Measurements from ENCODE around the gene ZNF512. TPM values are rescaled to one million over a fixed set of nuclear protein-coding genes. Genes with fewer than 3 reads are reported as not detected.
A peak's percentile ranks its signal among the peaks of the same experiment; 100 is the strongest.

ZNF512 gene
- total and polyA plus RNA-seq, 4 donors, result 10.5 to 64.9 (median 18.6) TPM

- H3K9ac ChIP-seq (ENCODE audit: insufficient read depth in 1 of 2, low read length in 2 of 2), result no peak overlapping the region
- H3K4me1 ChIP-seq (ENCODE audit: control insufficient read depth in 5 of 5, insufficient read depth in 5 of 5, low read length in 5 of 5), result no peaks in the 10 kb centered on the region
- TF ChIP-seq CTCF (IDR thresholded peaks at IDR 0.05; ENCODE audit: control extremely low read depth, extremely low read depth), result no peak
- 83 to 92% methylated on average over 7 of the region's 7 CpGs for WGBS, 2 donors
- H3K27ac ChIP-seq (ENCODE audit: low read depth in 1 of 2, low read length in 1 of 2), result no peak overlapping the region
- no peak overlapping the region for H3K4me3 ChIP-seq
- DNase-seq (peak in 1 of 3 donors; percentile 5), ATAC-seq (ENCODE audit: insufficient read depth, low FRiP score) (no peak)
- peaks cover 33 to 50% (median 39%) of the 10 kb centered on the region in 4 donors for H3K36me3 ChIP-seq (ENCODE audit: control insufficient read depth in 4 of 4, insufficient read depth in 4 of 4, low read length in 4 of 4)
- H3K27me3 ChIP-seq (ENCODE audit: control insufficient read depth in 3 of 3, insufficient read depth in 3 of 3, low read length in 2 of 3), result no peaks in the 10 kb centered on the region
- no peaks in the 10 kb centered on the region for H3K9me3 ChIP-seq (ENCODE audit: control insufficient read depth in 4 of 4, insufficient read depth in 3 of 4, low read length in 3 of 4)
Observed at GRCh38 chr2:27655155-27655951, 72.5 kb downstream of the ZNF512 start.

- Histone ChIP-seq H3K27ac (ENCODE audit: low read depth in 1 of 2, low read length in 1 of 2) (no peak overlapping the region), H3K36me3 (ENCODE audit: control insufficient read depth in 4 of 4, insufficient read depth in 4 of 4, low read length in 4 of 4) (peaks cover 17 to 35% (median 23%) of the 10 kb centered on the region in 4 donors), H3K4me3 (no peak overlapping the region), H3K9me3 (ENCODE audit: control insufficient read depth in 4 of 4, insufficient read depth in 3 of 4, low read length in 3 of 4) (no peaks in the 10 kb centered on the region), H3K4me1 (ENCODE audit: control insufficient read depth in 5 of 5, insufficient read depth in 5 of 5, low read length in 5 of 5) (peaks cover 4 to 22% (median 9%) of the 10 kb centered on the region in 5 donors), H3K27me3 (ENCODE audit: control insufficient read depth in 3 of 3, insufficient read depth in 3 of 3, low read length in 2 of 3) (no peaks in the 10 kb centered on the region), H3K9ac (ENCODE audit: insufficient read depth in 1 of 2, low read length in 2 of 2) (no peak overlapping the region)
- 92 to 95% methylated on average over 1 of the region's 1 CpG for WGBS, 2 donors
- DNase-seq, result no peak
- no peak for TF ChIP-seq CTCF (IDR thresholded peaks at IDR 0.05; ENCODE audit: control extremely low read depth, extremely low read depth)
- ATAC-seq (ENCODE audit: insufficient read depth, low FRiP score), result no peak
Observed at GRCh38 chr2:27661371-27661770, 78.5 kb downstream of the ZNF512 start.

GRCh38 chr2:27663285-27664153, 80.7 kb downstream of the ZNF512 start, which contains the start of the genes SLC4A1AP and SUPT7L:
Gene SLC4A1AP, plus strand, starts transcription at chr2:27663889. Its CDS starts 26 bp downstream, at chr2:27663915.
Gene SUPT7L, minus strand, starts transcription at chr2:27663614. Its CDS starts 1,422 bp downstream, at chr2:27662192.
- peaks cover 10 to 22% (median 18%) of the 10 kb centered on the region in 4 donors for H3K36me3 ChIP-seq (ENCODE audit: control insufficient read depth in 4 of 4, insufficient read depth in 4 of 4, low read length in 4 of 4)
- WGBS, 2 donors, result 0% methylated on average over 56 of the region's 56 CpGs

More at GRCh38 chr2:27663285-27664153, 80.7 kb downstream of the ZNF512 start, which contains the start of the genes SLC4A1AP and SUPT7L:
- peak within 1 kb of the TSS; percentile 90 for H3K4me3 ChIP-seq
- H3K27me3 ChIP-seq (ENCODE audit: control insufficient read depth in 3 of 3, insufficient read depth in 3 of 3, low read length in 2 of 3), result no peaks in the 10 kb centered on the region
- no peaks in the 10 kb centered on the region for H3K9me3 ChIP-seq (ENCODE audit: control insufficient read depth in 4 of 4, insufficient read depth in 3 of 4, low read length in 3 of 4)
- no peak for TF ChIP-seq CTCF (IDR thresholded peaks at IDR 0.05; ENCODE audit: control extremely low read depth, extremely low read depth)
- peaks cover 4 to 22% (median 9%) of the 10 kb centered on the region in 5 donors for H3K4me1 ChIP-seq (ENCODE audit: control insufficient read depth in 5 of 5, insufficient read depth in 5 of 5, low read length in 5 of 5)
- DNase-seq (peak; percentile 81 to 92 (median 92)), ATAC-seq (ENCODE audit: insufficient read depth, low FRiP score) (peak; percentile 87)
- peak within 1 kb of the TSS; percentile 90 to 96 for H3K27ac ChIP-seq (ENCODE audit: low read depth in 1 of 2, low read length in 1 of 2)
- H3K9ac ChIP-seq (ENCODE audit: insufficient read depth in 1 of 2, low read length in 2 of 2), result peak within 1 kb of the TSS; percentile 65 to 79

Data from lung (tissue), 12 donors.